SK-N-SH treated with all-trans-retinoic acid at 6 μM for 48 hours (cell line): Measurements from ENCODE around the gene KCNQ5.

Experiments used
- CSDC2 ChIP-seq: fragments of 250-450 bp; sonication (Bioruptor Pico); IDR thresholded peaks from 2 replicates; pipeline ENCODE4 v1.5.0; 2020; ENCODE audit warnings: mild to moderate bottlenecking, moderate library complexity
- ESRRG ChIP-seq: fragments of 250-450 bp; sonication (Bioruptor Pico); IDR thresholded peaks from 2 replicates; pipeline ENCODE4 v1.6.1; 2021; ENCODE audit warnings: mild to moderate bottlenecking
- ISL1 ChIP-seq: fragments of 250-450 bp; sonication (Bioruptor Pico); IDR thresholded peaks from 2 replicates; pipeline ENCODE4 v2.1.2; 2022; ENCODE audit warnings: mild to moderate bottlenecking, moderate library complexity
- RARB ChIP-seq: fragments of 250-450 bp; sonication (Bioruptor Pico); IDR thresholded peaks from 2 replicates; pipeline ENCODE4 v1.8.0; 2021; ENCODE audit warnings: mild to moderate bottlenecking, moderate library complexity
- SNAI2 ChIP-seq: fragments of 250-450 bp; sonication (Bioruptor Pico); IDR thresholded peaks from 2 replicates; pipeline ENCODE4 v1.5.0; 2020; ENCODE audit warnings: mild to moderate bottlenecking, moderate library complexity
- ZFP3 ChIP-seq: fragments of 250-450 bp; sonication (Bioruptor Pico); IDR thresholded peaks from 2 replicates; pipeline ENCODE4 v1.5.0; 2020; ENCODE audit warnings: mild to moderate bottlenecking, moderate library complexity
- ZFP30 ChIP-seq: fragments of 450-650 bp; formaldehyde crosslinking; IDR thresholded peaks from 2 replicates; pipeline ENCODE4 v1.5.0; 2022; ENCODE audit warnings: mild to moderate bottlenecking, moderate library complexity
- ZNF565 ChIP-seq: fragments of 450-650 bp; formaldehyde crosslinking; conservative IDR thresholded peaks from 2 replicates; pipeline ENCODE4 v1.5.0; 2020; ENCODE audit warnings: low read depth, mild to moderate bottlenecking, moderate library complexity
- ZNF70 ChIP-seq: fragments of 450-650 bp; formaldehyde crosslinking; IDR thresholded peaks from 2 replicates; pipeline ENCODE4 v1.5.0; 2020; ENCODE audit warnings: mild to moderate bottlenecking, moderate library complexity
- ZNF8 ChIP-seq: fragments of 450-650 bp; formaldehyde crosslinking; IDR thresholded peaks from 2 replicates; pipeline ENCODE4 v1.5.0; 2020; ENCODE audit warnings: mild to moderate bottlenecking, moderate library complexity
- TF ChIP-seq, protein P1 (sequence below): fragments of 250-450 bp; sonication (Bioruptor Pico); IDR thresholded peaks from 2 replicates; pipeline ENCODE4 v1.8.0; 2020; ENCODE audit warnings: mild to moderate bottlenecking, moderate library complexity, borderline replicate concordance
- TF ChIP-seq, protein P2 (sequence below): fragments of 250-450 bp; sonication (Bioruptor Pico); IDR thresholded peaks from 2 replicates; pipeline ENCODE4 v1.5.0; 2020; ENCODE audit warnings: mild to moderate bottlenecking, moderate library complexity
- TF ChIP-seq, protein P3 (sequence below): fragments of 250-450 bp; sonication (Bioruptor Pico); IDR thresholded peaks from 2 replicates; pipeline ENCODE4 v1.5.1; 2020; ENCODE audit warnings: low read depth, mild to moderate bottlenecking, moderate library complexity

DNA sequence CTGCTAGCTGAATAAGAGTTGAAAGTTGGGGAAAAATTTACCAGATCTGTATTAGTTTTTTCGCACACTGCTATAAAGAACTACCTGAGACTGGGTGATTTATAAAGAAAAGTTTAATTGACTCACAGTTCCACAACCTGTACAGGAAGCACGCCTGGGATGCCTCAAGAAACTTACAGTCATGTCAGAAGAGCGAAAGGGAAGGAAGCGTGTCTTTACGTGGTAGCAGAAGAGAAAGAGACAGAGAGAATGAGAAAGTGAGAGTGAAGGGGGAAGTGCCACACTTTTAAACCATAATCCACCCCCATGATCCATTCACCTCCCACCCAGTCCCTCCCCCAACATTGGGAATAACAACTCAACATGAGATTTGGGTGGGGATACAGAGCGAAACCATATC is 523.8 kb downstream of the KCNQ5 start:
- TF ChIP-seq ZFP30 (CRISPR knock-in tag) (no peak), ZFP3 (CRISPR knock-in tag) (no peak), CSDC2 (CRISPR knock-in tag) (no peak), ZNF70 (CRISPR knock-in tag) (no peak), ESRRG (no peak), SNAI2 (no peak), ZNF565 (CRISPR knock-in tag) (no peak), ISL1 (CRISPR knock-in tag) (no peak), RARB (no peak), ZNF8 (CRISPR knock-in tag) (no peak)
- TF ChIP-seq, protein P1, sequence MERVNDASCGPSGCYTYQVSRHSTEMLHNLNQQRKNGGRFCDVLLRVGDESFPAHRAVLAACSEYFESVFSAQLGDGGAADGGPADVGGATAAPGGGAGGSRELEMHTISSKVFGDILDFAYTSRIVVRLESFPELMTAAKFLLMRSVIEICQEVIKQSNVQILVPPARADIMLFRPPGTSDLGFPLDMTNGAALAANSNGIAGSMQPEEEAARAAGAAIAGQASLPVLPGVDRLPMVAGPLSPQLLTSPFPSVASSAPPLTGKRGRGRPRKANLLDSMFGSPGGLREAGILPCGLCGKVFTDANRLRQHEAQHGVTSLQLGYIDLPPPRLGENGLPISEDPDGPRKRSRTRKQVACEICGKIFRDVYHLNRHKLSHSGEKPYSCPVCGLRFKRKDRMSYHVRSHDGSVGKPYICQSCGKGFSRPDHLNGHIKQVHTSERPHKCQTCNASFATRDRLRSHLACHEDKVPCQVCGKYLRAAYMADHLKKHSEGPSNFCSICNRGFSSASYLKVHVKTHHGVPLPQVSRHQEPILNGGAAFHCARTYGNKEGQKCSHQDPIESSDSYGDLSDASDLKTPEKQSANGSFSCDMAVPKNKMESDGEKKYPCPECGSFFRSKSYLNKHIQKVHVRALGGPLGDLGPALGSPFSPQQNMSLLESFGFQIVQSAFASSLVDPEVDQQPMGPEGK (CRISPR knock-in tag): no peak
- TF ChIP-seq, protein P2, sequence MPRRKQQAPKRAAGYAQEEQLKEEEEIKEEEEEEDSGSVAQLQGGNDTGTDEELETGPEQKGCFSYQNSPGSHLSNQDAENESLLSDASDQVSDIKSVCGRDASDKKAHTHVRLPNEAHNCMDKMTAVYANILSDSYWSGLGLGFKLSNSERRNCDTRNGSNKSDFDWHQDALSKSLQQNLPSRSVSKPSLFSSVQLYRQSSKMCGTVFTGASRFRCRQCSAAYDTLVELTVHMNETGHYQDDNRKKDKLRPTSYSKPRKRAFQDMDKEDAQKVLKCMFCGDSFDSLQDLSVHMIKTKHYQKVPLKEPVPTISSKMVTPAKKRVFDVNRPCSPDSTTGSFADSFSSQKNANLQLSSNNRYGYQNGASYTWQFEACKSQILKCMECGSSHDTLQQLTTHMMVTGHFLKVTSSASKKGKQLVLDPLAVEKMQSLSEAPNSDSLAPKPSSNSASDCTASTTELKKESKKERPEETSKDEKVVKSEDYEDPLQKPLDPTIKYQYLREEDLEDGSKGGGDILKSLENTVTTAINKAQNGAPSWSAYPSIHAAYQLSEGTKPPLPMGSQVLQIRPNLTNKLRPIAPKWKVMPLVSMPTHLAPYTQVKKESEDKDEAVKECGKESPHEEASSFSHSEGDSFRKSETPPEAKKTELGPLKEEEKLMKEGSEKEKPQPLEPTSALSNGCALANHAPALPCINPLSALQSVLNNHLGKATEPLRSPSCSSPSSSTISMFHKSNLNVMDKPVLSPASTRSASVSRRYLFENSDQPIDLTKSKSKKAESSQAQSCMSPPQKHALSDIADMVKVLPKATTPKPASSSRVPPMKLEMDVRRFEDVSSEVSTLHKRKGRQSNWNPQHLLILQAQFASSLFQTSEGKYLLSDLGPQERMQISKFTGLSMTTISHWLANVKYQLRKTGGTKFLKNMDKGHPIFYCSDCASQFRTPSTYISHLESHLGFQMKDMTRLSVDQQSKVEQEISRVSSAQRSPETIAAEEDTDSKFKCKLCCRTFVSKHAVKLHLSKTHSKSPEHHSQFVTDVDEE (CRISPR knock-in tag): no peak
- TF ChIP-seq, protein P3, sequence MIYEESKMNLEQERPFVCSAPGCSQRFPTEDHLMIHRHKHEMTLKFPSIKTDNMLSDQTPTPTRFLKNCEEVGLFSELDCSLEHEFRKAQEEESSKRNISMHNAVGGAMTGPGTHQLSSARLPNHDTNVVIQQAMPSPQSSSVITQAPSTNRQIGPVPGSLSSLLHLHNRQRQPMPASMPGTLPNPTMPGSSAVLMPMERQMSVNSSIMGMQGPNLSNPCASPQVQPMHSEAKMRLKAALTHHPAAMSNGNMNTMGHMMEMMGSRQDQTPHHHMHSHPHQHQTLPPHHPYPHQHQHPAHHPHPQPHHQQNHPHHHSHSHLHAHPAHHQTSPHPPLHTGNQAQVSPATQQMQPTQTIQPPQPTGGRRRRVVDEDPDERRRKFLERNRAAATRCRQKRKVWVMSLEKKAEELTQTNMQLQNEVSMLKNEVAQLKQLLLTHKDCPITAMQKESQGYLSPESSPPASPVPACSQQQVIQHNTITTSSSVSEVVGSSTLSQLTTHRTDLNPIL: no peak
